GM18870 (cell line): Measurements from ENCODE around the gene WFS1.

Experiments
- ATAC-seq: cut with Tn5 transposase; IDR thresholded peaks from one replicate; pipeline ENCODE4 v1.9.1; 2021; ENCODE audit warnings: moderate library complexity; ENCODE audit not compliant: unreplicated experiment

The WFS1 gene, protein sequence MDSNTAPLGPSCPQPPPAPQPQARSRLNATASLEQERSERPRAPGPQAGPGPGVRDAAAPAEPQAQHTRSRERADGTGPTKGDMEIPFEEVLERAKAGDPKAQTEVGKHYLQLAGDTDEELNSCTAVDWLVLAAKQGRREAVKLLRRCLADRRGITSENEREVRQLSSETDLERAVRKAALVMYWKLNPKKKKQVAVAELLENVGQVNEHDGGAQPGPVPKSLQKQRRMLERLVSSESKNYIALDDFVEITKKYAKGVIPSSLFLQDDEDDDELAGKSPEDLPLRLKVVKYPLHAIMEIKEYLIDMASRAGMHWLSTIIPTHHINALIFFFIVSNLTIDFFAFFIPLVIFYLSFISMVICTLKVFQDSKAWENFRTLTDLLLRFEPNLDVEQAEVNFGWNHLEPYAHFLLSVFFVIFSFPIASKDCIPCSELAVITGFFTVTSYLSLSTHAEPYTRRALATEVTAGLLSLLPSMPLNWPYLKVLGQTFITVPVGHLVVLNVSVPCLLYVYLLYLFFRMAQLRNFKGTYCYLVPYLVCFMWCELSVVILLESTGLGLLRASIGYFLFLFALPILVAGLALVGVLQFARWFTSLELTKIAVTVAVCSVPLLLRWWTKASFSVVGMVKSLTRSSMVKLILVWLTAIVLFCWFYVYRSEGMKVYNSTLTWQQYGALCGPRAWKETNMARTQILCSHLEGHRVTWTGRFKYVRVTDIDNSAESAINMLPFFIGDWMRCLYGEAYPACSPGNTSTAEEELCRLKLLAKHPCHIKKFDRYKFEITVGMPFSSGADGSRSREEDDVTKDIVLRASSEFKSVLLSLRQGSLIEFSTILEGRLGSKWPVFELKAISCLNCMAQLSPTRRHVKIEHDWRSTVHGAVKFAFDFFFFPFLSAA

GRCh38 chr4:6269616-6270511 is at the start of gene WFS1:
Gene WFS1, plus strand, starts transcription at chr4:6269850. Its CDS starts 7,606 bp downstream, at chr4:6277456.
- ATAC-seq = peak; percentile 99

- no peak for ATAC-seq
Measured at GRCh38 chr4:6221301-6221850, 48.3 kb upstream of the WFS1 start.

- ATAC-seq = no peak
Measured at GRCh38 chr4:6221851-6222760, 47.5 kb upstream of the WFS1 start.

GRCh38 chr4:6222761-6223292 is 46.8 kb upstream of the WFS1 start:
- ATAC-seq = no peak

DNA sequence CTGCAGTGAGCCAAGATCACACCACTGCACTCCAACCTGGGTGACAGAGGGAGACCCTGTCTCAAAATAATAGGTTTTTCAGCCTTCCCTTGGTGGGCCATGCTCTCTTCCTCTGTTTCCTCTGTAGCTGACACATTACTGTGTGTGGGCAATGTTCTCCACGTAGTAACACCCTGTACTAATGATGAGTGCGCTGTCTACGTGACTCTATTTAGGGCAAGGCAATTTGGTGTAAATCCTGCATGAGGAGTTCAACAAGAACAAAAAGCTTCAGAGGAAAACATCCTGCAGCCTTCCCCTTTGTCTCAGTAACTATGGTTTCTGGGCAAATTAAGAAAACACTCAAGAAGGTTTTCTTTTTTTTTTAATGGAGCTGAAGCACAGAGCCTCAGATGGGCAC is 44.9 kb upstream of the WFS1 start:
- no peak for ATAC-seq

DNA sequence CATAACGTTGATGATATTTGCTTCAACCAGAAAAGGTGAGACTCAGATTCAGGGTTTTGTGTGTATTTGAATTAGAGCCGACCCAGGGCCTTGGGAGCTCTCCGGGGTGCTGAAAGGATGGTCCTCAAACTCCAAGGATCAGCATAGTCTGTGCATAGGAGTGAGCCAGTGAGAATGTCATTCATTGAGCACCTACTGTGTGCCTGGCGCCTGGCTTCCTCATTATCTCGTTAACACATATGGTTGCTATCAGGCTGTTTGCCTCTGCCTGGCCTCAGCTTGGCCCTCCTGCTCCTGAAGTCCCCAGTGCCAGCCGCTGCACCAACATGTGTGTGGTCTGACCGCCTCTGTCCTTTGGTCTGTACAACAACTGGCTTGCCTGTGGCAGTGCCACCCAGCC is 44.2 kb upstream of the WFS1 start:
- ATAC-seq = no peak

- ATAC-seq = no peak
Measured at GRCh38 chr4:6226506-6226905, 43.1 kb upstream of the WFS1 start.

- no peak for ATAC-seq
Measured at GRCh38 chr4:6227412-6228157, 42.1 kb upstream of the WFS1 start.

GRCh38 chr4:6228158-6229067 is 41.2 kb upstream of the WFS1 start:
- no peak for ATAC-seq

GRCh38 chr4:6229095-6229494 is 40.6 kb upstream of the WFS1 start:
- ATAC-seq = no peak

GRCh38 chr4:6229671-6230501 is 39.8 kb upstream of the WFS1 start:
- no peak for ATAC-seq

- ATAC-seq = no peak
Measured at GRCh38 chr4:6230502-6230785, 39.2 kb upstream of the WFS1 start.

DNA sequence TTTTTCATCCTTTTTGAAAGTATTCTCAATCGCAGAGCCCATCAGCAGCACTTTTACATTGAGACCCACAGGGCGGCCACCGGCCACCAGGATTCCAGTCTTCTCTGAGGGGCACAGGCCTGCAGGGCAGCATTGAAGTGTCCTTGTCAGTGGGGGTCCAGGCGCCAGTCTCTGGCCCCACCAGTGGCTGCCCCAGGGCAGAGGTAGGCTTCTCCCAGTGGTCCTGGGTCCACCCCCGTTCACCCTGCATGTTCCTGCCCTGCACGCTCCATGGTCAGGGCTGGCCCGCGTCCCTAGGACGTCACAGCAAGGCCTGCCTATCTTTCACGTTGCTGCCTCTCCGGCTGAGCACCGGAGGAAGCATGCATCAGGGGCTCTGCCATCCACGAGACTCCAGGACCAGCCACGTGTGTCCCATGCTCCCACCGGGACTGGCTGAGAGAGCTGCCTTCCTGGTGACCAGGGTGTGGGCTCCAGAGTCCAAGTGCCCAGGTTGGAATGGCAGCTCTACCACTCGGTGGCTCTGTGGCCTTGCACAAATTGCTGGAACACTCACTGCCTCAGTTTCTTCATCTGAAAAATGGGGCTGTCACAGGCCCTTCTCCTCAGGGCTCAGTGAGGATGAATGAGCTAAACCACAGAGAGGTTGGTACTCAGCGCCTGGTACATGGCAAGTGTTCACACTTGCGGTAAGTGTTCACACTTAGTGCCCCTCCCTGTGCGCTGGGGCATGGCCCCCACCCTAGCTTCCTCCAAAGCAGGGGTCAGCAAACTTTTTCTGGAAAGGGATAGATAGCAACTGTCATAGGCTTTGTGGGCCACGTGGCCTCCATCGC is 38.6 kb upstream of the WFS1 start:
- no peak for ATAC-seq

DNA sequence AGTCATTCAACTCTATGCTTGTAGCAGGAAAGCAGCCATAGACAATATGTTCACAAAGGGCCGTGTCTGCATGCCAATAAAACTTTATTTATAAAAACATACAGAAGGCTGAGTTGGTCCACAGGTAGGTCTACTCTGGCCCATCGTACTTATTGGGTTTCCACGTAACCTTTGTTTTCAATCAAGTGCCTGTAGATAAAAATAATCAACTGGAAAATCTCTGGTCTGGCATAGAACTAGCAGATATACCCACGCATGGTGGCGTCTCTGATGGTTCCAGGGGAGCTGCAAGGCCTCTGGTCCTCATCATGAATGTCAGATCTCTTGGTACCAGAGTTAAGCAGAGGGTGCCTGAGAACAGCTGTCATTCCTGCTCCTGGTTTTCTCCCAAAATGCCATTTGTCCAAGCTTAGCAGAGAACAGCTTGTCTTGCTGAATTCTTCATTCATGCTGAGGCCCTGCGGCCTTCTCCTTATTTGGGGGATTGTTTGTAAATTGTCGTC is 37.9 kb upstream of the WFS1 start:
- no peak for ATAC-seq

GRCh38 chr4:6232836-6233785 is 36.5 kb upstream of the WFS1 start:
- no peak for ATAC-seq
